Head of caudate nucleus (tissue), 42 donors: Measurements from ENCODE around the gene FCSK.
A peak's percentile ranks its signal among the peaks of the same experiment; 100 is the strongest.

ENCODE experiments used
- DNase-seq, 42 donors: peaks; one replicate each; pipeline versions ENCODE4 v3.0.0 to v3.0.0-alpha.2; 2020 to 2021; ENCODE audit warnings: mixed read lengths in 7 of 42
- intact Hi-C: fragments of 100-400 bp; cut with DNase I; formaldehyde crosslinking; loops from one replicate; pipeline ENCODE4 v1.15.0; 2022

FCSK gene

GRCh38 chr16:70429888-70430666, 24.3 kb upstream of the FCSK start:
- intact Hi-C loops, result loop anchor here (5.0 to 10.0 kb wide), 2 partner anchors 48 to 95 kb away; partner anchors contain the start of genes COG4 and SF3B3
- no peak for DNase-seq

GRCh38 chr16:70430667-70431536, 23.5 kb upstream of the FCSK start:
- intact Hi-C loops, result loop anchor here (5.0 to 10.0 kb wide), 2 partner anchors 49 to 94 kb away; partner anchors contain the start of genes COG4 and SF3B3
- peak in 5 of 42 donors; percentile 23 to 56 (median 37) for DNase-seq

DNA sequence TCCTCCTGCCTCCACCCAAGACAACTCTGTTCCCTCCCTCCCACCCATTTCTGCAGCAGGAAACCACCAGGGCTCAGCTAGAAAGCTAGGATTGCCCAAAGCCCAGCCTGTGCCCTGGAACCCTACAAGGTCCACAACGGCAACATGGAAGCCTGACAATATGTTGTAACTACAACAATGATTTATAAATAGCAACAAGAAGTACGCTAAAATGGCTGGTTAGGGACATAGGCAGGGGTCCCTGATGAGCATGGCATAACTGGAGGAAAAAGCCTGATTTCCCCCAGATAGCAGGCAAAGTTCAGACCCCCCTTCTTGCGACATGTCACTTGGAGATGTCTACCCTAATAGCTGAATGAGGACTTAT, 22.1 kb upstream of the FCSK start:
- intact Hi-C loops, result loop anchor here (5.0 to 10.0 kb wide), 2 partner anchors 50 to 92 kb away; partner anchors contain the start of genes COG4 and SF3B3
- DNase-seq, result no peak

DNA sequence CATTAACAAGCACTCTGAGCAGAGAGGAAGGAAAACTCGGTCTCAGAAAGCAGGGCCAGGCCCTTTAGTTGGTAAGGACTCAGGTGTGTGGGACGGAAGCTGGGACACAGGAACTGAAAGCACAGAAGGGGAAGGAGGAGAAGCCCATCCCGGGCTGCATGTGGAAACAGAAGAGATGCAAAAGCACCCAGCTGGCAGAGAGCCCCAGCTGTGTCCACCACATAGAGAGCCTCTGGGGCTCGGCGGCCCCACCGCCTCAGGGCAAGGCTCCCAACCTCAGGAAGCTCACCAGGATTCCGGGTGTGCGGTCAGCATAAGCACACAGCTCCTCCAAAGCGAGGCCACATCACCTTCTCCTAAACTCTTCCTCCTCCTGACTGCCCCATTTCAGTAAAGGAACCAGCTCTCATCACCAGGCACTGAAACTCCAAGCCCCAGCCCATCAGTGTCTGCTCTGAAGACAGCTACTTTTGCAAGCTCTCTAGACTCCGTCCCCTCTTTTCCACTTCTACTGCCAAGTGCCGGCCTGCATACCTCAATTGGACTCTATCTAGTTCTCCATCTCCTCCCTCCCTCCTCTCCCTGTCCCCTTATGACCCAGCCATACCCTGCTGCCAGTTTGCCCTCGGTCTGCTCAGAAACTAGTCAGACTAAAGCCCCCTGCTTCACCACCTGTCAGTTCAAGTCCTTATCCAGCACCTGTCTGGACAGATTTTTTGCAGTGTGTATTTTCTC, 21.5 kb upstream of the FCSK start:
- no peak for DNase-seq
- intact Hi-C loops, result loop anchor here (5.0 to 10.0 kb wide), 2 partner anchors 51 to 92 kb away; partner anchors contain the start of genes COG4 and SF3B3

DNA sequence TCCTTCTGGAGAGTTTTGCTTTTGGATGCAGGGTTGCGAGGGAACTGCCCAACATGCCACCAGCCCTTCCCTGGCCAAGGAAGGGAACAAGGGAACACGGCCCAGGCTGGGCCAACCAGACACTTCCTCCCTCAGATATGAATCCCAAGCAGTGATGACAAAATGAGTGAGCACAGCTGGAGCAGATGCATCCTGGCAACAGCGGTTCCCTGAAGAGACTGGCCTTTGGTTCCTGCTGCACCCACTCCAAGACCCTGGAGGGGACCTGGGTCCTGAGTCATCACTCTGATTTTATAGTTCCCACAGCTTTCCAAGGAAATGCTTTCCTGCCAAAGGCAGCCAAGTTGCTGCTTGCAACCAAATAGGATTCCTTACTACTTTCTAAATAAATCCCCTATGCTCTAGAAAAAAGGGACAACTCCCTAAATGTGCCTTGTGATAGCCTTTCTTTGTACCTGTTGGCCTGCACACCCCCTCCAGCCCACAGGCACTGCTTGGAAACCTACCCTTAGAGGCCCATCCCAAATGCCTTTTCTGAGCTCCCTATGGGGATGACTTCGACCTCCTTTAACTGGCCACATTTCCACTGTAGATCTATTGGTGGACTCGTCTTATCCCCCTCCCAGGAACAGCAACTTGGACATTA, 20.8 kb upstream of the FCSK start:
- no peak for DNase-seq
- intact Hi-C loops, result loop anchor here (5.0 to 10.0 kb wide), 2 partner anchors 51 to 91 kb away; partner anchors contain the start of genes COG4 and SF3B3

DNA sequence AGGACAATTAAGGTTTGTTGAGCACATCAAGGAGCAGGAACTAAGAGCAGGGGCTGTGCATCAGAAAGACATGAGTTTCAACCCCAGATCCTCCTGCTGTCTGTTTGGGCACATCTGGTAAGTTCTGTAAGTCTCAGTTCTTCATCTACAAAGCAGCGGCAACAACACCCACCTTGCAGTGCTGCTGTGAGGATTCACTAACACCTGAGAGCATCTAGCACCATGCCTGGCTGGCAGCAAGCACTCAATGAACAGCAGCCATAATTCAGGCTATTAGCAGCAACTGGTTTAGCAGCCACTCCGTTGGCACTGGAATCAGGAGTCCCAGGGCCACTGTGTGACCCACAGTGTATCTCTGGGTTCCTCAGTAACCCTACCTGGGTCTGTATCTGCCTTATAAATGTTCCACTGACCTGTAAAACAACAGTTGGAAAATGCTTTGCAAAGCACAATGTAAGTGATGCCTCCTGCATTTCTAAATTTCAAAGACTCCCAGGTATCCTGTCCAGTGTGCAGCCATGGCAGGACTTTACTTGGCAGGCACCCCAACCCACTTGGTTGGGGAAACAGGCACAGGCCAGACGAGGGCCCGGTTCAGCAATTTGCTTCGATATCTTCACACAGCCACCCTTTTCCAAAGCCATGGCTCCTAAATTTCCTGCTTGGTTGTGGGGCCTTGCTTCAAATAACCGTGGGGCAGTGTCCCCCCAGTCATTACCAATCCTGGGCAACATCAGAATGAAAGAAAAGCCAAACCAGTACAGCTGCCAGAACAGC, 19.7 kb upstream of the FCSK start:
- intact Hi-C loops, result loop anchor here (5.0 to 10.0 kb wide), 2 partner anchors 52 to 90 kb away; partner anchors contain the start of genes COG4 and SF3B3
- DNase-seq, result peak in 4 of 42 donors; percentile 25 to 60 (median 46)

- intact Hi-C loops, result loop anchor here (10.0 kb wide), 1 partner anchor 88 kb away; the partner anchor contains the start of genes COG4 and SF3B3
- DNase-seq, result no peak
Measured at GRCh38 chr16:70437017-70437581, 17.3 kb upstream of the FCSK start.

DNA sequence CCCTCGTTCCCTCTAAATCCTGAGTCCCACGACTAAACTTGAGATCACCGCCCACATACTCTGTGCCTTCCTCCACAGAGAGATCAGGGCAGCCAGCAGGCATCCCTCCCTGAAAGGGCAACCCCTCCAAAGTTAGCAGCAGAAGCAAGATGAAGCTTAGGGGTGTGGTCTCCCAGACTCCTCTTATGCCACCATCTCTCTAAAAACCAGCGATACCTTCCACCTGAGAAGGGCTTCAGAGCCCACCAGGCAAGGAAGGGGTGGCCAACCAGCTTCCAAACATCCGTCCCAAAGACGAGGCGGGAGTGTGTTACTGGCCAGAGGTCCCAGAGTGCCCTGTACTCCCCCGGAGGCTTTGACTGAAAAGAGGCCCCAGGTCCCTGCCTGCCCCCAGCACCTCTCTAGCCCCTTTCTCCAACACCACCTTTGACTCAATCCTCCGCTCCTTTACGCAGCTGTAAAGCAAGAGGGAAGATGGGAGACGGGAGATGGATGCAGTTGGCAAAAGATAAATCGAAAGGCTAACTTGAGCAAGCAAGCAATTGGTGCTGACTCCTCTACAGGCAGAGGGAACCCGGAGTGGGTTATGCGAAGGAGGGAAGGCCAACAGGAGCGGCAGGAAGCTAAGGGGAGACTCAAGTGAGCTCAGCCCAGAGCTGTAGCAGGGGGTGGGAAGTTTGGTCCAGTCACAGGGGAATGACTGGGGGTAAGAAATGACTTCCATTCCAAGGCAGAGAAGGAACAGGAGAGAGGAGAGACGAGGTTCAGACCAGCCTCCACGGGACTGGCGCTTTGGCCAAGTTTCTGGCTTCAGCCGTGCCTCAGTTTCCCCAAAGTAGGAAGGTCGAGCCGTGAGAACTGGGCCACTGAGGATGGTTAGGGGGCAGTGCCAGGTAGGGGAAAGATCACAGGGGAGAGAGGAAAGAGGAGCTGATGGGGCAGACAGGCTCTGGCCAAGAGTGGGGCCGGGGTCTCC, 16.5 kb upstream of the FCSK start:
- DNase-seq, result peak in 35 of 42 donors; percentile 21 to 85 (median 58)
- intact Hi-C loops, result loop anchor here (10.0 kb wide), 1 partner anchor 87 kb away; the partner anchor contains the start of genes COG4 and SF3B3

GRCh38 chr16:70438585-70438968, 15.8 kb upstream of the FCSK start:
- DNase-seq, result peak in 13 of 42 donors; percentile 18 to 58 (median 34)
- intact Hi-C loops, result loop anchor here (10.0 kb wide), 1 partner anchor 86 kb away; the partner anchor contains the start of genes COG4 and SF3B3

DNA sequence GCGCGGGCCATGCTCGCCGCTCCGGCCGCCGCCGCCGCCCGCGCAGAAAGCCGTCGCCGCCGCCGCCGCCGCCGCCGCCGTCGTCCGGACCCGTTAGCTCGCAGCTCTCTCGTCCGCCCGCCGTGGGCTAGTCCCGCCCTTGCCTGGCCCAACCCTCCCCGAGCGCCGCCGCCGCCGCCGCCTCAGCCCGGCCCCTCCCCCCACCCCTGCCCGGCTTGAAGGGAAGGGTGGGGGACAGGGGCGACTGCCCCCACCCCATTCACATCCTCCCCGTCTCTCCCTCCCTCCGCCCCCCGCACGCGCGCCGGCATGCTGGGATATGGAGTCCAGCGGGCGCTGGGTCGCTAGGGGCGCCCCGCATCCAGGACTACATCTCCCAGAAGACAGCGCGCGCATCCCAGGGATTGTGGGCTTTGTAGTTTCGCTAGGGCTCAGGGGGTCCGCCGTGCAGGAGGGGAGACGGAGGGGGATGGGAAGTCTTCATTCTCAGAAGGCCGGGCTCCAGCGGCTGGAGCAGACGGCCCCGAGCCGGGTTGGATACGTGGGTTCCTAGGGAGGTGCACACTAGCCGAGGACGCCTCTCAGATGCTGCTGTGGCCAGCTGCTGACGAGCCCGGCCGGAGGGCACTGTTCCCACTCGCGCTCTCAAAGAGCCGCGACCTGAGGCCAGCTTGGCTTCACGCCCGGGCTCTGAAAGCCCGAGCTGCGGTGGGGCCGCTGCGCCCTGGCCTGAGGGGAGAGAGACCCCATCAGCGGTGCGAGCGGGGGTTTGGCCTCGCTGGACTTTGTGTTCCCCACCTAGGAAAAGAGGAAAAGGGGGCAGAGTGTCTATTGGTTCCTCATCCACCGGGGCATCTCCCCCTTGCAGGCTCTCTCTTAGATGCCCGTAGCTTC, 15.2 kb upstream of the FCSK start, which contains the start of gene ST3GAL2:
Gene ST3GAL2, minus strand, starts transcription at position 132 of the 894 bp plus-strand sequence. CDS start 40,570 bp downstream, outside the sequence.
- intact Hi-C loops, result loop anchor here (10.0 kb wide), 1 partner anchor 86 kb away; the partner anchor contains the start of genes COG4 and SF3B3
- DNase-seq, result peak; percentile 90 to 99 (median 96)

DNA sequence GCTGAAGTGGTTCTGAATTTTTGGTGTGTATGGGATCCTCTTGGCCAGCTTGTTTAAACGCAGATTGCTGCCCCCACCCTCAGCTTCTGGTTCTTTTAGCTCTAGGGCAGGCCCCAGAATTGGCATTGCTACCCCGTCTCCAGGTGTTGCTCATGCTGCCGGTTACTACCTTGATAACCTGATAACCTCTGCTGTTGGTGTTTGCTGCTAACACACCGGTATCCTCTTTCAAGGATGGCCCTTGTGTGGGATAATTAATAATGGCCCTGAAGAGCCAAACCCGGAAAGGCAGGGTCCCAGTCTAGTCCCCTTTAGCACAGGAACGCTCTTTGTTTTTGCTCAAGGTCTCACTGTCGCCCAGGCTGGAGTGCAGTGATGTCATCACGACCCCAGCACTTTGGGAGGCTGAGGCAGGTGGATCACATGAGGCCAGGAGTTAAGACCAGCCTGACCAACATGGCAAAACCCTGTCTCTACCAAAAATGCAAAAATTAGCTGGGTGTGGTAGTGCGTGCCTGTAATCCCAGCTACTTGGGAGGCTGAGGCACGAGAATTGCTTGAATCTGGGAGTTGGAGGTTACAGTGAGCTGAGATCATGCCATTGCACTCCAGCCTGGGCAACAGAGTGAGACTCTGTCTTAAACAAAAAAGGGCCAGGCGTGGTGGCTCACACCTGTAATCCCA, 14.2 kb upstream of the FCSK start:
- no peak for DNase-seq
- intact Hi-C loops, result no loop called here

- DNase-seq, result no peak
- intact Hi-C loops, result no loop called here
Measured at GRCh38 chr16:70441406-70441990, 12.9 kb upstream of the FCSK start.

GRCh38 chr16:70442344-70442743, 12.1 kb upstream of the FCSK start:
- DNase-seq, result no peak
- intact Hi-C loops, result no loop called here
